GM12878 (cell line): Measurements from ENCODE around the gene CACNG8. TPM values are rescaled to one million over a fixed set of nuclear protein-coding genes. Genes with fewer than 3 reads are reported as not detected.

Experiments used
- ATAC-seq: fragments of 200-7000 bp; cut with Tn5 transposase; 3 replicates; pipeline ENCODE4 v1.9.1; 2020; ENCODE audit warnings: mild to moderate bottlenecking, moderate library complexity
- BruUV-seq: library from RNA; stranded (reverse); fragments of 400-500 nt; replicated peaks from 2 replicates; lab custom pipeline; 2021; lab: Mats Ljungman, UMichigan
- CTCF ChIA-PET: fragments of 300-600 bp; sonication (Branson Sonifier 250); formaldehyde crosslinking; extraction: SDS; loops from one replicate; lab custom pipeline; 2021; ENCODE audit warnings: inconsistent platforms; lab: Yijun Ruan, JAX
- POLR2A ChIA-PET: fragments of 350-600 bp; formaldehyde crosslinking; extraction: SDS; loops from one replicate; lab custom pipeline; 2021; ENCODE audit warnings: inconsistent platforms; lab: Charles Lee
- RAD21 ChIA-PET: fragments of 300-600 bp; sonication (Branson Sonifier 250); formaldehyde crosslinking; loops from one replicate; lab custom pipeline; 2023; ENCODE audit warnings: antibody characterized with exemption; ENCODE audit not compliant: unreplicated experiment; lab: Charles Lee
- SMC1A ChIA-PET: fragments of 300-600 bp; sonication (Branson Sonifier 250); formaldehyde crosslinking; loops from one replicate; lab custom pipeline; 2023; ENCODE audit not compliant: unreplicated experiment, uncharacterized antibody; lab: Charles Lee
- DNase-seq: peaks from one replicate; pipeline ENCODE4 v3.0.0-alpha.2; 2011; ENCODE audit warnings: low read depth, low spot score
- FAIRE-seq: peaks from 3 replicates; lab custom pipeline; 2011; peaks lifted over from hg19 to GRCh38; lab: Jason Lieb, UNC
- H2AFZ ChIP-seq: 2 replicates; pipeline ENCODE4 v1.6.0; 2011; ENCODE audit warnings: low read depth, low read length, control low read depth; ENCODE audit not compliant: control insufficient read depth
- H3K27ac ChIP-seq: 2 replicates; pipeline ENCODE4 v1.5.1; 2011; ENCODE audit warnings: control low read depth; ENCODE audit not compliant: control insufficient read depth, insufficient read depth
- H3K27me3 ChIP-seq, 2 experiments: replicated peaks in 1 of 2; 2 replicates each; pipeline versions ENCODE4 v1.6.0 to v1.6.1; 2011; ENCODE audit warnings: low read length in 1 of 2; ENCODE audit not compliant: control insufficient read depth in 2 of 2, insufficient read depth in 2 of 2
- H3K36me3 ChIP-seq, 2 experiments: 2 replicates each; pipeline ENCODE4 v1.5.1; 2011; ENCODE audit warnings: low read length in 1 of 2; ENCODE audit not compliant: control insufficient read depth in 2 of 2, insufficient read depth in 2 of 2
- H3K4me1 ChIP-seq: 2 replicates; pipeline ENCODE4 v1.6.1; 2011; ENCODE audit warnings: mild to moderate bottlenecking, low read length, moderate library complexity, mixed read lengths; ENCODE audit not compliant: control insufficient read depth, insufficient read depth
- H3K4me2 ChIP-seq: 2 replicates; pipeline ENCODE4 v1.6.0; 2011; ENCODE audit warnings: control low read depth; ENCODE audit not compliant: control insufficient read depth, insufficient read depth
- H3K4me3 ChIP-seq: fragments of 200-600 bp; sonication (generic); 2 replicates; pipeline ENCODE4 v1.5.1; 2016
- H3K79me2 ChIP-seq: 2 replicates; pipeline ENCODE4 v1.6.0; 2011; ENCODE audit warnings: low read length; ENCODE audit not compliant: control insufficient read depth, insufficient read depth
- H3K9ac ChIP-seq: 2 replicates; pipeline ENCODE4 v1.8.0; 2011; ENCODE audit warnings: low read length, control low read depth, mixed read lengths; ENCODE audit not compliant: control insufficient read depth, insufficient read depth
- H3K9me3 ChIP-seq: replicated peaks from 3 replicates; pipeline ENCODE4 v1.5.1; 2011; ENCODE audit warnings: mild to moderate bottlenecking, low read length; ENCODE audit not compliant: control insufficient read depth, insufficient read depth
- H4K20me1 ChIP-seq: 2 replicates; pipeline ENCODE4 v1.6.0; 2011; ENCODE audit not compliant: control insufficient read depth, insufficient read depth
- CBX3 ChIP-seq: fragments of 200-600 bp; sonication (generic); IDR thresholded peaks from 2 replicates; pipeline ENCODE4 v1.6.1; 2016; ENCODE audit warnings: low read depth, borderline replicate concordance
- ELK1 ChIP-seq: IDR thresholded peaks from 2 replicates; pipeline ENCODE4 v1.6.1; 2012; ENCODE audit warnings: low read depth, low read length, improper control_type of control experiment
- FOS ChIP-seq: IDR thresholded peaks from 3 replicates; pipeline ENCODE4 v1.6.1; 2011; ENCODE audit warnings: borderline replicate concordance; ENCODE audit not compliant: insufficient read length; ENCODE audit errors: extremely low read depth
- GABPA ChIP-seq: IDR thresholded peaks from 2 replicates; pipeline ENCODE4 v1.6.1; 2014; ENCODE audit warnings: antibody characterized with exemption, low read depth, mild to moderate bottlenecking, inconsistent platforms
- IKZF1 ChIP-seq: fragments of 450-650 bp; conservative IDR thresholded peaks from 2 replicates; pipeline ENCODE4 v1.6.1; 2017; ENCODE audit warnings: antibody characterized with exemption, mild to moderate bottlenecking
- IKZF2 ChIP-seq, 2 experiments: fragments of 450-650 bp; IDR thresholded peaks; 2 replicates each; pipeline ENCODE4 v1.6.1; 2017; ENCODE audit warnings: mild to moderate bottlenecking in 2 of 2, moderate library complexity in 2 of 2
- IRF5 ChIP-seq: fragments of 450-650 bp; IDR thresholded peaks from 2 replicates; pipeline ENCODE4 v1.6.1; 2017; ENCODE audit warnings: borderline replicate concordance
- MLLT1 ChIP-seq: fragments of 450-650 bp; IDR thresholded peaks from 2 replicates; pipeline ENCODE4 v1.6.1; 2016; ENCODE audit warnings: mild to moderate bottlenecking
- MXI1 ChIP-seq: fragments of 150-350 bp; IDR thresholded peaks from 2 replicates; pipeline ENCODE4 v1.6.1; 2011; ENCODE audit warnings: low read depth, mild to moderate bottlenecking, inconsistent platforms, low read length, improper control_type of control experiment
- NR2C1 ChIP-seq: fragments of 450-650 bp; IDR thresholded peaks from 2 replicates; pipeline ENCODE4 v1.6.1; 2017; ENCODE audit warnings: antibody characterized with exemption, mild to moderate bottlenecking, moderate library complexity
- SUPT20H ChIP-seq: IDR thresholded peaks from 2 replicates; pipeline ENCODE4 v1.6.1; 2011; ENCODE audit warnings: low read depth, mild to moderate bottlenecking, low read length, moderate library complexity, borderline replicate concordance; ENCODE audit not compliant: control insufficient read depth
- TCF12 ChIP-seq: IDR thresholded peaks from 2 replicates; pipeline ENCODE4 v1.6.1; 2011; ENCODE audit warnings: low read depth, mild to moderate bottlenecking, low read length
- ZSCAN29 ChIP-seq: fragments of 450-650 bp; IDR thresholded peaks from 2 replicates; pipeline ENCODE4 v1.6.1; 2017; ENCODE audit warnings: mild to moderate bottlenecking, moderate library complexity
- WGBS: methylation state at CpG from one replicate; pipeline ENCODE4 v1.1.6; 2016; ENCODE audit warnings: low lambda C conversion rate; ENCODE audit not compliant: insufficient replicate concordance, insufficient coverage; ENCODE audit errors: missing lambda C conversion rate; 5-methylcytosine and 5-hydroxymethylcytosine counted together
- in situ Hi-C: fragments of 300-500 bp; cut with MboI; formaldehyde crosslinking; loops from 9 replicates; pipeline ENCODE4 v1.14.3; 2018; ENCODE audit warnings: mixed read lengths
- intact Hi-C: fragments of 100-400 bp; cut with micrococcal nuclease; formaldehyde crosslinking; loops from one replicate; pipeline ENCODE4 v1.14.2; 2022; ENCODE audit not compliant: unreplicated experiment
- polyA plus RNA-seq, 11 experiments: library from polyadenylated mRNA; depleted of rRNA in 4 of 11; unstranded in 6 of 11; stranded (reverse) in 5 of 11; fragments of >200 nt; fragmentation: Nextera tagmentation in 4 of 11; fragmentation: Illumina TruSeq in 1 of 11; extraction: Ambion mirVana in 4 of 11; extraction: Trizol in 1 of 11; gene quantifications; 1 replicate in 1 of 11; 2 replicates in 10 of 11; pipeline versions ENCODE4 v1.2.1 to v1.2.3, GENCODE V29; 2011 to 2016; ENCODE audit warnings: inconsistent platforms in 2 of 11, missing spikeins in 2 of 11, low read depth in 1 of 11
- total RNA-seq, 4 experiments: library from RNA; depleted of rRNA in 3 of 4; stranded (reverse); fragments of >200 nt in 3 of 4; fragmentation: Illumina TruSeq in 1 of 4; extraction: Trizol in 1 of 4; gene quantifications; 2 replicates each; pipeline versions ENCODE4 v1.2.1 to v1.2.3, GENCODE V29; 2013 to 2021
- TF ChIP-seq, protein P1 (sequence below): IDR thresholded peaks from 2 replicates; pipeline ENCODE4 v1.6.1; 2011; ENCODE audit warnings: borderline replicate concordance, low read depth, mild to moderate bottlenecking, moderate library complexity, low read length; ENCODE audit not compliant: insufficient read depth, poor library complexity, severe bottlenecking

CACNG8 gene
- total and polyA plus RNA-seq, 10 of the 15 experiments (the other 5 are each of a cell fraction or from before 2014, with no cell fraction given): not detected

DNA sequence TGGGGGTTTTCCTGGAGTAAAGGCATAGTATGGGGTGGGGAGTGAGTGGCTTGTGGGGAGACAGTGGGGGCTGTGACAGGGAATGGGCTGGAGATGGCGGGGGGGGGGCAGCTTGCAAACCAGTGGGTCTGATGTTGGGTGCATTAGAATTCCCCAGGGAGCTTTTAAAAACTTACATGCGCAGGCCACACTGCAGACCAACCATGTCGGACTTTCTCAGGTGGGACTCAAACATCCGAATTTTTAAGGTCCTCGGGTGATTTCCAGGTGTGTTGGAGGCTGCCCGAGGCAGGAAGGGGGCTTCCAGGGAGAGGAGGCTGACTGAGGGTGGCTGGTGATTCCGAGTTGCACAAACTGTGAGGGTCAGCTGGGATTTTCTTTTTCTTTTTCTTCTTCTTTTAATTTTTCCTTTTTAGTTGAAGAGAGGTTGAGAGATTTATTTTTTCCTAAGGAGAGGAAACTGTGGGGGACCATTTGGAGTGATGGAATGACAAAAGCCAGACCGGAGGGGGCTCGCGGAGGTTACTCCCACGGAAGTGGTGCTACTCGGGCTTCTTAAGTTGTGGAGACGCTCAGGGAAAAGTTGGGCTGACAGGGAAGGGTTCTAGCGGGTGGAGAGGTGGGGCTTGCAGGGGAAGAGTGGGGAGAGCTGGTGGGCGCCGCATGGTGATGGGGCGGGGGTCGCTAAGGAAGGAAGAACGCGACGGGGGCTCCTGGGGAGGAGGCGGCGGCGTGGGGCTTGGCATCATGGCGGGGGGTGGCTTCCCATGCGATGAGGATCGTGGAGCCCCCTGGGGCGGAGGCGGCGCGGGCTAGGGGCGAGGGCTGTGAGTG lies 997 bp upstream of the CACNG8 start:
- no TSS peak for BruUV-seq
- FAIRE-seq: no peak
- Histone ChIP-seq H3K4me1 (no peaks in the 10 kb centered on the region), H3K36me3 (no peaks in the 10 kb centered on the region), H4K20me1 (no peaks in the 10 kb centered on the region), H2AFZ (no peak overlapping the region), H3K4me3 (no peak overlapping the region), H3K4me2 (no peak overlapping the region), H3K27me3 (no peaks in the 10 kb centered on the region), H3K9me3 (no peaks in the 10 kb centered on the region; the same call in 2 of the 3 replicates), H3K79me2 (no peaks in the 10 kb centered on the region), H3K27ac (no peak overlapping the region), H3K9ac (no peak overlapping the region)
- RAD21 ChIA-PET: no interaction called here
- intact Hi-C loops: no loop called here
- no peak for ATAC-seq
- CTCF ChIA-PET: no interaction called here
- POLR2A ChIA-PET: no interaction called here
- SMC1A ChIA-PET: no interaction called here
- TF ChIP-seq, protein P1, sequence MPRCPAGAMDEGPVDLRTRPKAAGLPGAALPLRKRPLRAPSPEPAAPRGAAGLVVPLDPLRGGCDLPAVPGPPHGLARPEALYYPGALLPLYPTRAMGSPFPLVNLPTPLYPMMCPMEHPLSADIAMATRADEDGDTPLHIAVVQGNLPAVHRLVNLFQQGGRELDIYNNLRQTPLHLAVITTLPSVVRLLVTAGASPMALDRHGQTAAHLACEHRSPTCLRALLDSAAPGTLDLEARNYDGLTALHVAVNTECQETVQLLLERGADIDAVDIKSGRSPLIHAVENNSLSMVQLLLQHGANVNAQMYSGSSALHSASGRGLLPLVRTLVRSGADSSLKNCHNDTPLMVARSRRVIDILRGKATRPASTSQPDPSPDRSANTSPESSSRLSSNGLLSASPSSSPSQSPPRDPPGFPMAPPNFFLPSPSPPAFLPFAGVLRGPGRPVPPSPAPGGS: no peak
- no peak for TF ChIP-seq MLLT1
- TF ChIP-seq MXI1: no peak
- TF ChIP-seq IRF5: no peak
- TF ChIP-seq IKZF1: no peak
- TF ChIP-seq SUPT20H: no peak
- no peak for TF ChIP-seq ELK1
- TF ChIP-seq ZSCAN29: no peak
- no peak for TF ChIP-seq TCF12
- no peak for TF ChIP-seq CBX3
- TF ChIP-seq GABPA: no peak
- TF ChIP-seq IKZF2 (IDR thresholded peaks at IDR 0.05): no peak
- no peak for TF ChIP-seq NR2C1
- no peak for TF ChIP-seq FOS
- 3% methylated on average over 20 of the region's 32 CpGs for WGBS
- no peak for DNase-seq
- in situ Hi-C loops: no loop called here
